Fibroblast of the conjunctiva (primary cell): Measurements from ENCODE around the gene DHTKD1.
"Not testable (repeated sequence)": the region's sequence is repeated elsewhere in the genome, so short reads cannot be mapped to it uniquely, and the experiment has no call there.

Experiments
- DNase-seq: peaks from one replicate; pipeline ENCODE4 v3.0.0-alpha.2; 2010; ENCODE audit warnings: low read depth

The DHTKD1 gene

DNA sequence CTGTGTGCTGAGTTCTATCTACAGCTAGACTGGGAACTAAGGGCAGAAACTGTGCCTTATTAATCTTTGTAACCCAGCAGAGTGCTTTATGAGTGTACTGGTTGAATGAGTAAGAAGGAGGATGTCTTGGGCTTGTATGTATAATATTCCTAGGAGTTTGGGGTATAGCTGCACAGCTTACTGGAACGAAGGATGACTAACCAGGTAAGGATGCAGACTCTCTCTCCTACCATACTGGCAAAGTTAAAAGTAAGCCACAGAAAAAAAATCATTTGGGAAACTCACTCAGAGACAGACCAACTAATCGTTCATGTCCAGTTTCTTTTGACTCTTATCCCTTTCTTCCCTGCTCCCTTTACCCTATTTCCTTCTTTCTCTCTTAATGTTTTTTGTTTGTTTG lies 1.4 kb upstream of the DHTKD1 start:
- DNase-seq: no peak

DNA sequence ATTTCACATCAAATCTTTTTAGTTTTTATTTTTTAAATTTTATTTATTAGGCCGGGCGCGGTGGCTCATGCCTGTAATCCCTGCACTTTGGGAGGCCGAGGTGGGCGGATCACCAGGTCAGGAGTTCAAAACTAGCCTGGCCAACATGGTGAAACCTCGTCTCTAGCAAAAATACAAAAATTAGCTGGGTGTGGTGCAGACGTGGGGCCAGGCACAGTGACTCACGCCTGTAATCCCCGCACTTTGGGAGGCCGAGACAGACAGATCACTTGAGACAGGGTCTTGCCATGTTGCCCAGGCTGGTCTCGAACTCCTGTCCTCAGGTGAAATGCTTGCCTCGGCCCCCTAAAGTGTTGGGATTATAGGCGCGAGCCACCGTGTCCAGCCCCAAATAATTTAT lies 2.7 kb downstream of the DHTKD1 start:
- not testable (repeated sequence) for DNase-seq

DNA sequence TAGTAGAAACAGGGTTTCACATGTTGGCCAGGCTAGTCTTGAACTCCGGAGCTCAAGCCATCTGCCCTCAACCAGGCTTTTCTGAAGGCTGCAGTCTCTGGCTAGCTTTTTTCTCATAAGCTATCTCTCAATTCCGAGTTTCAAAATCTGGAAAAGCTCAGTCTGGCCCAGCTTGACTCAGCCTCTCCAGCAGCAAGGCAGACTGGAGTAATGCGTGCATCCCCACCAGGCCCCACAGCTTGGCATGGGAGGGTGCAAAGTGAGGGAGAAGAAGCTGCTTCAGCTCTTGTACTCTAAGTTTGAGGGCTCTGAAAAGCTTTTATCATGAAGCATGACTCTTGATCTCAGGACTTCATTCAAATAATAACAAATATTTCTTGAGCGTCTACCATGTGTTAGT lies 4.8 kb downstream of the DHTKD1 start:
- no peak for DNase-seq

DNA sequence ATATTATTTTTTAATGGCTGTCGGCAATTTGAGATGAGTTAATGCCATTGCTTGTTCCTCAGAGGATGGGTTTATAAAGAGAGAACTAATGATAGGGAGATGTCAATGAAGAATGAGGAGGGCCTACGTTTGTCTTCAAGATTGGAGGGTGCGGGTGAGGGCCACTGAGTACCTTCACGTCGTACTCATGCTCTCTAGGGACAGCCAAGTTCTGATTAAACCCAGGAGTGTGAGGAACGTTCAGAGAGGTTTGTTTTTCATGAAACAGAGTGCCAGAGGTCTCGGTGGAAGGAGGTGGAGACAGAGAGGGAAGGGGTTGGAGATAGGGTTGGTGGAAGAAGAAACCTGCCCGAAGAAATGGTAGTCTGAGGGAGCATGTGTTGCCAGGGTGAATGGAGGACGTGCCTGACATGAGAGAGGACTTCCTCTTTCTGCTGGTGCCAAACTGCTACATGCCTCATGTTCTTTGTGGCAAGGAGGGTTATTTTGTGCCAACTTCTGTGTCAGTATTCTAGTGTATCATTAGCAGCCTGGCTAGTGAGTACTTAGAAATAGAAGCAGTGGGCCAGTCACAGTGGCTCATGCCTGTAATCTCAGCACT lies 8.9 kb downstream of the DHTKD1 start:
- DNase-seq: no peak

DNA sequence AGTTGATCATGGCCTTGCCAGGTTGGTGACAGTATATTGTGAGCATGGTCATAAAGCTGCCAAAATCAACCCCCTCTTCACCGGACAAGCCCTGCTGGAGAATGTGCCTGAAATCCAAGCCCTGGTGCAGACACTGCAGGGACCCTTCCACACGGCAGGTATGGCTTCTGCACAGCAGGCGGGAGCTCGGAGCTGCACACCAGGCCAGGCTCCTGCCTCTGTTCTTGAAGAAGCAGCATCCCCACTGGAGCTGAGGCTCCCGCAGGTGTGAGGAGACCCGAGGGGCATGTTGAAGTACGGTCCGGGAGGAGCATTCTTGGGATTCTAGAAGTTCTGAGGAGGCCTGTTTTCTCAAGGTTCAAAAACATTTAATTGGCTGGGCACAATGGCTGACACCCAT lies 12.7 kb downstream of the DHTKD1 start:
- DNase-seq: no peak

DNA sequence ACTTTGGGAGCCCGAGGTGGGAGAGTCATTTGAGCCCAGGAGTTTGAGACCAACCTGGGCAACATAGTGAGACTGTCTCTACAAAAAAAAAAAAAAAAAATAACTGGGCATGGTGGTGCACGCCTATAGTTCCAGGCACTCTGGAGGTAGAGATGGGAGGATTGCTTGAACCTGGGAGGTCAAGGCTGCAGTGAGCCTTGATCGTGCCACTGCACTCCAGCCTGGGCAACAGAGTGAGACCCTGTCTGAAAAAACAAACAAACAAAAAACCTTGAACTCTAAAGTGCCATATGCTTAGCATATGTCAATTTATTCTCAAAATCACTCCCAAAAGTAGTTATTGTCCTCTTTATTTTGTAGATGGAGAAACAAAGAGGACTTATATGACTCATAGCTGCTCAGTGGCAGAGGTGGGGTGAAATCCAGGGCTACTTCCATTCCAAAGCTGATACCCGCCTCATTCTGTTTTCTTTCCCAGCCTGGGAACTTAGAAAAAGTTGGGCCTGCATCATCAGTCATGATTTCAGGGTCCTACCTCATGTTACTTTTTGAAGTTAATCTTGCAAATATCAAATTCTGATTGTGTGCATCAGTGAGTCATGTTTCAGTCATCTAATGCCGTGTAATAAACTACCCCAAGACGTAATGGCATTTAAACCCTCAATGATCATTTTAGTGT lies 13.3 kb downstream of the DHTKD1 start:
- DNase-seq: no peak

DNA sequence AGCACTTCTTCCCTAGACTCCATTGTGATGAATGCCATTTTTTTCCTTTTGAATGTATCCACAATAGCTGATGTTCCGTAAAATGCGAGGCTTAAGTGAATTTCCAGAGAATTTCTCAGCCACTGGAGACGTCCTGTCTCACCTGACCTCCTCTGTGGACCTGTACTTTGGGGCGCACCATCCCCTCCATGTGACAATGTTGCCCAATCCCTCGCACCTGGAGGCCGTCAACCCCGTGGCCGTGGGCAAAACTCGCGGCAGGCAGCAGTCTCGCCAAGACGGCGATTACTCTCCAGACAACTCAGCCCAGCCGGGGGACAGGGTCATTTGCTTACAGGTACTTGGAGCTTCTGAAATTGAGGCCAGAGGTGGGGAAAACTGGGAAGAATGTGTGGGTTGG lies 20.2 kb downstream of the DHTKD1 start:
- DNase-seq: no peak

DNA sequence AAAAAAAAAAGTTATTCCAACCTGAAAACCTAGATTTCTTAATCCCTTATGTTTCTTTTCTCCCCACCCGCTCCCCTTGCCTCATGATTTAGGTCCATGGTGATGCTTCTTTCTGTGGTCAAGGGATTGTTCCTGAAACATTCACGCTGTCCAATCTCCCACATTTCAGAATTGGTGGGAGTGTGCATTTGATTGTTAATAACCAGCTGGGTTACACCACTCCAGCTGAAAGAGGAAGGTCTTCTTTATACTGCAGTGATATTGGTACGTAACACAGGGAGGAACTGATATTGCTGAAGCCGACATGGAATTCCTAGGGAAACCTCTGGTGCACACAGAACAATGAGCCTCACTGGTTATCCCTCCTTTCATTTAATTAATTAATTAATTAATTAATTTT lies 22.7 kb downstream of the DHTKD1 start:
- no peak for DNase-seq

DNA sequence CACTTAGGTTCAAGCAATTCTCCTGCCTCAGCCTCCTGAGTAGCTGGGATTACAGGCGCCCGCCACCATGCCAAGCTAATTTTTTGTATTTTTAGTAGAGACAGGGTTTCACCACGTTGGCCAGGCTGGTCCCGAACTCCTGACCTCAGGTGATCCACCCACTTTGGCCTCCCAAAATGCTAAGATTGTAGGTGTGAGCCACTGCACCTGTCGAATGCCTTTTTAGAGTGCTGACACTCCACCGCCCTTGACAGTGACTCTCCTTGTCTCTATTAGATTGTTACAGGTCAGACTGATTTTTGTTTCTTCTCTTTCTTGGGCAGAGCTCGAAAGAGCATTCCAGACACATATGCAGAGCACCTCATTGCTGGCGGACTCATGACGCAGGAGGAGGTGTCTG lies 28.6 kb downstream of the DHTKD1 start:
- not testable (repeated sequence) for DNase-seq

DNA sequence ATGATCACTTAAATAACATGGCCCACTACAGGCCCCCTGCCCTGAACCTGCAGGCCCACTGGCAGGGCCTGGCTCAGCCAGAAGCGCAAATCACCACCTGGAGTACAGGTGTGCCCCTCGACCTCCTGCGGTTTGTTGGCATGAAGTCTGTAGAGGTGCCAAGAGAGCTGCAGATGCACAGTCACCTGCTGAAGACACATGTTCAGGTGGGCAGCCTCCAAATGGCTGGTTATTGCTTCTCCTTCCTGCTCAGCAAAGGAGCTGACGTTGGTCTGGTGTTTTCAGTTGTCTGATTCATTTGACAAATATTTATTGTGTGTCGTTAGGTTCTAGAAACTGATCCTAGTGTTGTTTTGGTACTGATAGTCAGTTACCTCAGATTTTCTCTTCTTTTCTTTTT lies 29.0 kb downstream of the DHTKD1 start:
- no peak for DNase-seq

DNA sequence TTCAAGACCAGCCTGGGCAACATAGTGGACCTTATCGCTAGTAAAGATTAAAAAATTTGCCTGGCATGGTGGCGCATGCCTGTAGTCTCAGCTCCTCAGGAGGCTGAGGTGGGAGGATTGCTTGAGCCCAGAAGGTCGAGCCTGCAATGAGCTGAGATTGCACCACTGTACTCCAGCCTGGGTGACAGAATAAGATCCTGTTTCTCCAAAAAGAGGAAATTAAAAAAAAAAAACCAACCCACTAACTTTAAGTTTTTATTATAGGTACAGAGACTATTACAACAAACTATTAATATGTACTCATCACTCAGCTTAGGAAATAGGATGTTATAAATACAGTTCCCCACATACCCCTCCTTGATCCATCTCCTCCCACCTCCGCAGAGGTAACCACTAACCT lies 30.2 kb downstream of the DHTKD1 start:
- DNase-seq: no peak

DNA sequence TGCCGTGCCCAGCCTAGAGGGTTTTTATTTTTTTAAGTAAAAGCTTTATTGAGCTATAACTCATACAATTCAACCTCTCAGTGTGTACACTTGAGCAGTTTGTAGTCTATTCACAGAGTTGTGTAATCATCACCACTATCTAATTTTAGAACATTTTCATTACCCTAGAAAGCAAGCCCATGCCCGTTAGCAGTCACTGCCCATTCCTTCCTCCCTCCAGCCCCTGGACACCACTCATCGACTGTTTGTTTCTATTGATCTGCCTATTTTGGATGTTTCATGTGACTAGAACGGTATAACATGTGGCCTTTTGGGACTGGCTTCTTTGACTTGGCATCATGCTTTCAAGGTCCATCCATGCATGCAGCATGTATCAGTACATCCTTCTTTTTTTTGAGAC lies 35.0 kb downstream of the DHTKD1 start:
- DNase-seq: no peak

DNA sequence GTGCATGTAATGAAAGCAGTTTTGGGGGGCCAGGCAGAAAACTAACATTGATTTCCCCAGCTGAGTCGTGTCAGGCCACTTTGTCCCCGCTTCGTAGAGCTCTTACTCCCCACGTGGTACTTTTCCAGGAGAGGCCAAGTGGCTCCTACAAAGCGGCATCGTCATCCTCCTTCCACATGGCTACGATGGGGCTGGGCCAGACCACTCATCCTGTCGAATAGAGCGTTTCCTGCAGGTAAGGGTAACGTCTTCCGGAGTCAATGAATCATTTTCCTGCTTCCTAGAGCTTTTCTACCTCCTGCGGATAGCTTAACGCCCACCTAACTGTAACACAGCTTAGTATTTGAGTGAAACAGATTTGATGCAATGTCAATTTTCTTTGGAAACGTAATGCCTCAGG lies 39.0 kb downstream of the DHTKD1 start:
- DNase-seq: no peak

DNA sequence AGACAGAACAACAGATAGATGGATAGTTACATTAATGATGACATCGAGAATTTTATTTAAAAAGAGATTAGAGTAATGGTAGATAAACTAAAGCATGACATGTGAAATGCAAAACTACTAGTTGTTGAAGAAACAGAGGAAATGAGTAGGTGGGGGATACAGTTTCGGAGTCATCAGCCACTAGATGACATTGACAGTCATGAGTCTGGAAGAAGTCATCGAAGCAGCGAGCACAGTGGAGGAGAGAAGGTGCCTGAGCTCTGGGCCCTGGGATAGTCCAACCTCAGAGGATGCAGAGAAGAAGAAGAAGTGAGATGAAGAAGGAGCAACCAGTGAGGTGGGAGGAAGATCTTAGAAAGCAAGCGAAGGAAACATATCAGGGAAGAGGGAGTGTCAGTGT lies 40.5 kb downstream of the DHTKD1 start:
- DNase-seq: no peak

DNA sequence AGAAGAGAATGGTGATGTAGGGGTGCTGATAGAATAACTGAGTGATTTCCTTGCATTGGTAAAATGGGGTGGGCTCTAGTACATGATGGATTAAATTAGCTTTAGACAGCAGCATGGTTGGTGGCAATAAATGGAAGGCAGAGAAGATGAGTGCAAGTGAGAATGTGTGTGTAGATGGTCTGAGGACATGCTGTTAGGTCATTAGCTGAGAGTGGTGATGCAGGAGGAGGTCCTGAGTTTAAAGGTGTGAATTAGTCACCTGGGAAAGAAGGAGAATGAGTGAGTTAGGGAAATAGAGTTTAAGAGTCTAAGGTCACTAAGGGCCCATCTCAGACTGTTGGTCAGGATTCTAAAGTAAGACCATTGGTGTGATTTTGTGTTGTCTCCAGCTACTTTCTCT lies 42.8 kb downstream of the DHTKD1 start:
- no peak for DNase-seq

DNA sequence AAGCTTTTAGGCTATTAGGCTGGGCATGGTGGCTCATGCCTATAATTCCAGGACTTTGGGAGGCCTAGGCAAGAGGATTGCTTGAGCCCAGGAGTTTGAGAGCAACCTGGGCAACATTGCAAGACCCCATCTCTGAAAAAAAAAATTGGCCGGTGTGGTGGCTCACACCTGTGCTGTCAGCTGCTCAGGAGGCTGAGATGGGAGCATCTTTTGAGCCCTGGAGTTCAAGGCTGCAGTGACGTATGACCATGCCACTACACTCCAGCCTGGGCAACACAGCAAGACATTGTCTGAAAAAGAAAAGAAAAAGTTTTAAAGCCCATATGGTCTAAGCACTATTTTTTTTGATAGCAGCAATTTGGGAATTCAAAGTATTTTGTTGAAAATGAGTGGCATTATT lies 44.9 kb downstream of the DHTKD1 start:
- DNase-seq: no peak

DNA sequence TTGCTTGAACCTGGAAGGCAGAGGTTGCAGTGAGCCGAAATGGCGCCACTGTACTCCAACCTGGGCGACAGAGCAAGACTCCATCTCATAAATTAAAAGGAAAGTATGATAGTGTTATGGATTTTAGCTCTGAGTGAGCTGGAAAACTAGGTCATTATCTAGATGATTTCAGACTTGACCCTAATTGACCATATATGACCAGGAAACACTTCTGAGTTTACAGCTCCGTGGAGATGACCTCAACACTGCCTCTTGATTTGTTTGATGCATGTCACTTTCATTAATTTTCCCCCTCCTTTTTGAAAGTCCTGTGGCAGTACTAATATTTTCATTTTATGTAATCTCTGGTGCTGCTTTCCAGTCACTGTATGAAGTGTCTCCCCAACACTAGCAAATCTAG lies 52.9 kb downstream of the DHTKD1 start:
- no peak for DNase-seq

DNA sequence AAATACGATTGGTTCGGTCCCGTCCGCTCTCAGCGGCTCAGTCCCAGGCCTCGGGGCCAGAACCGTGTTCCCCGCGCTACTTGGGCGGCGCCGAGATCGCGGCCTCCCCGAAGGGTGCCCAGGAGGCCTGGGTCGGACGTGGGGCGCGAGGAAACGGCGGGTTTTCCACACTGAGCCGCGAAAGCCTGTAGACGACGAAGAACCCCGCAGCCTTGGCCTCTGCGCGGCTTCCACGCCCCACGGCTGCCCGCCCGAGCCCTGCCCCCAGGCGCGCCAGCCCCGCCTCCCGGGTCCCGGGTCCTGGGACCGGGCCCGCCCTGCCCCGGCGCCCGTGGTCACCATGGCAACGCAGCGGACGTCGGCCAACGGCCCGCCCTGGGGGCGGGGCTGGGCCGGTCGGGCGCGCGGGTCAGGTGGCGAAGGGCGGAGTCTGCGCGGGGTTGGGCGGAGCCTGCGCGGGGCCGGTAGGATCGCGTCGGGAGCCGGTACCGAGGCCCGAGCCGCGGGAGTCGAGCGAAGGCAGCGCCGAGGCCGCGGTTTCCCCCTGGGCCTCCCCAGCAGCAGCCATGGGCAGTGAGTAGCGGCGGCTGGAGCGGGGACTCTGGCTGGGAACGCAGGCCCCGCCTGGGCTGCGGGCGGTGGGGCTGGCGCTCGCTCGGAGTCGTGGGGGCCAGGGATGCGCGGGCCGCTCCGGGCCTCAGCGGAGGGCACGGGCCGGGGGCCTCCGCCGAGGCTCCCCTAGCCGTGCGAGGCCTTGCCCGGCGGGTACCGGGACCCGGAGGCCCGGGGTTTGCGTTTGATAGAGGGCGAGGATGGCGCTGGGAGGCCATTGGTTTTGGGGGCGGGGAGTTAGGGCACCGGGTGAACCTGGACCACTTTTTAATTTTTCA lies 60.7 kb downstream of the DHTKD1 start, which contains the start of gene SEC61A2:
SEC61A2 (plus strand) TSS at position 456 of the 890 bp plus-strand sequence; CDS start at position 567, 111 bp downstream.
- DNase-seq: peak; percentile 78

DNA sequence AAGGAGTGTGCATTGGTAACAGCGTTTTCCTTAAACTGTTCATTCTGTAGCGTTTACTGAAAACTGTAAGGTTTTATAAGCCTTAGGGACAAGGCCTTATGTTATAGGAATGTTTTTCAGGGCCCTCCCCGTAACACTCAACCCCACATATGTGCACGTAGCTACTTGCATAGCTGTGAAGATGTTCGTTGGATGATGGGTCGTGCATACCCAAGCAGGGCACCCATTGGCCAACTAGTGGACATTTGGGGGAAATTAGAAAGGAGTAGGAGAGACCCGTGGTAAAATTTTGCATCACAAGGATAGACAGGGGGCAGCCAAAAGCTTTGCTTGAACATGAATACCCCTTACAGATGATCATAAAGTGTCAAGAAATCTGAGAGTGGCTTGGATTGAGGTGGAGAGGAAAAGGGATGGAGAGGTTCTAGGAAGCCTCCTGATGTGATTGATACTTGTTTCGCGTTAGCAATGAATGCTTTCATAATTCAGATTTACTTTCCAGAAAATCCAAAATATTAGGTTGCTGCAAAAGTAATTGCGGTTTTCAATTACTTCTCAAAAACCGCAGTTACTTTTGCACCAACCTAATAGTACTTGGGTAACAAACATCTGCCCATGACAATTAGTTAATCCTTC lies 61.6 kb downstream of the DHTKD1 start:
- DNase-seq: peak; percentile 57

DNA sequence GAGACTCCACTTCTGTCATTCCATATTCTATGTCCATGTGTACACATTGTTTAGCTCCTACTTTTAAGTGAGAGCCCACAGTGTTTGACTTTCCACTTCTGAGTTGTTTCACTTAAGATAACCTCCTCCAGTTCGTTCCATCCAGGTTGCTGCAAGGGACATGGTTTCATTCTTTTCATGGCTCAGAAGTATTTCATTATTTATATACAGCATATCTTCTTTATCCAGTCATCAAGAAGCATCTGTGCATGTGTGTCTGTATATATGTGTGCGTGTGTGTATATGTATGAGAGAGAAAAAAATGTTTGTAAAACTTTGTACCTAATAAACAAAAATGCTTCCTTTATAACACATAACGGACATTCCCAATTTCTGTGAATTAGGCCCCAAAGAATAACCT lies 66.9 kb downstream of the DHTKD1 start:
- no peak for DNase-seq

DNA sequence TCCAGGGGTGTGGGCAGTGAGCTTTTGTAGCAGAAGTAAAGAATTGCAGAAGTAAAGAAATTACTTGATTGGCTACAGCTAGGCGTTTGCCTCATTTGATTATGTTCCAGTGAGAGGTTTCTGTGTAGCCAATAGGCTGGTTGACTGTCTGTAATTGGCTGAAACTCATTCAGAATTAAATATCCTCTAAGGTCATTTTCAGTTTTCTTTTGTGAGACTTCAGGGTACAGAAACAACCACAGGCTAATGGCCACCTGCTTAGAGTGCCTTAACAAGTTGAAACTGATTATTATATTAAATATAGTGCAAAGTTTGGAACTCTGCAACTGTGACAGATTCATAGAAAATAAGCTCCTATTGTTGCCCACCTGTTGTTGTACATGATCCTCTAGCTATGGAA lies 71.3 kb downstream of the DHTKD1 start:
- no peak for DNase-seq

DNA sequence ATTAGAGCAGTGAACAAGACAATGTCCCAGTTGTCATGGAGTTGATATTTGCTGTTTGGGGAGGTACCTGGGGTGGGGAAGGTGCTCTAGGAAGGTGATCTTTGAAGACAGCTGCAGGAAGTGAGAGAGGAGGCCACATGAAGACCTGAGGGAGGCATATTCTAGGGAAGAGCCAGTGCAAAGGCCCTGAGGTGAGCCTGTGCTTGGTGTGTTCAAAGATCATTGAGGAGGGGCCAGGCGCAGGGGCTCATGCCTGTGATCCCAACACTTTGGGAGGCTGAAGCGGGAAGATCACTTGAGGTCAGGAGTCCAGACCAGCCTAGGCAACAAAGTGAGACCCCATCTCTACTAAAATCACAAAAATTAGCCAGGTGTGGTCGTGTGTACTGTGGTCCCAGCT lies 75.8 kb downstream of the DHTKD1 start:
- DNase-seq: no peak

DNA sequence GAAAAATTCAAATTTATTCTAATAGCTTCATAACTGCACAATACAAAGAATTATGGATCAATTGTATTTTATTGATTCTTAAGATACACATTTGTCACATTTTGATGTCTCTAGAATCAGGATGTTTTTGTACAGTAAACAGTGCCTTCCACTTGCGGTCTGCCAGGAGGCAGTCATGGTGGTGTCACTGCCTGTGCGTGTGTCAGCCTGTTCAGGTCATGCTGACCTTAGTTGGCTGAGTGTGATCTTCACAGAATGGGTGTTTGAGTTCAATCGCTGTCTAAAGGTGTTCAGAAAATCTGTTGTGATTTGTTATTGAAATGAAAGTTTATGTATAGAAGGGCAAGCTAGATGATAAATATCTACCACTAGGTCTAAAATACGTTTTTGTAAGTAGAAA lies 81.4 kb downstream of the DHTKD1 start:
- DNase-seq: no peak
